Measurements from ENCODE around the gene EZH2. TPM values are rescaled to one million over a fixed set of nuclear protein-coding genes. Genes with fewer than 3 reads are reported as not detected.

The EZH2 gene
- total RNA-seq, 1 donor from 2014 or later = 0.99 TPM

- Histone ChIP-seq H3K27ac (replicated peaks) (no peak overlapping the region), H3K36me3 (no peaks in the 10 kb centered on the region), H3K27me3 (ENCODE audit: low read depth) (no peaks in the 10 kb centered on the region), H3K9me3 (replicated peaks) (peaks cover 15% of the 10 kb centered on the region), H3K4me1 (no peaks in the 10 kb centered on the region), H3K4me3 (no peak overlapping the region)
- no peak for DNase-seq
- no peak for TF ChIP-seq CTCF (IDR thresholded peaks at IDR 0.05; ENCODE audit: borderline replicate concordance)
- intact Hi-C loops (cut with micrococcal nuclease) = no loop called here
Observed at GRCh38 chr7:148868378-148868674, 15.8 kb downstream of the EZH2 start.

- DNase-seq = no peak
- no peak overlapping the region for H3K4me3 ChIP-seq
- no peak for TF ChIP-seq CTCF (IDR thresholded peaks at IDR 0.05; ENCODE audit: borderline replicate concordance)
- H3K36me3 ChIP-seq = no peaks in the 10 kb centered on the region
- peaks cover 15% of the 10 kb centered on the region for H3K9me3 ChIP-seq (replicated peaks)
- H3K27ac ChIP-seq (replicated peaks) = no peak overlapping the region
- H3K27me3 ChIP-seq (ENCODE audit: low read depth) = no peaks in the 10 kb centered on the region
- no peaks in the 10 kb centered on the region for H3K4me1 ChIP-seq
- intact Hi-C loops (cut with micrococcal nuclease) = no loop called here
Observed at GRCh38 chr7:148867596-148868377, 16.3 kb downstream of the EZH2 start.

GRCh38 chr7:148866362-148866761 is 17.7 kb downstream of the EZH2 start:
- H3K27ac ChIP-seq (replicated peaks) = no peak overlapping the region
- peaks cover 15% of the 10 kb centered on the region for H3K9me3 ChIP-seq (replicated peaks)
- DNase-seq = no peak
- no peaks in the 10 kb centered on the region for H3K36me3 ChIP-seq
- H3K27me3 ChIP-seq (ENCODE audit: low read depth) = no peaks in the 10 kb centered on the region
- TF ChIP-seq CTCF (IDR thresholded peaks at IDR 0.05; ENCODE audit: borderline replicate concordance) = no peak
- H3K4me3 ChIP-seq = no peak overlapping the region
- intact Hi-C loops (cut with micrococcal nuclease) = no loop called here
- H3K4me1 ChIP-seq = no peaks in the 10 kb centered on the region

GRCh38 chr7:148865283-148865682 is 18.8 kb downstream of the EZH2 start:
- no peak for TF ChIP-seq CTCF (IDR thresholded peaks at IDR 0.05; ENCODE audit: borderline replicate concordance)
- intact Hi-C loops (cut with micrococcal nuclease) = no loop called here
- no peaks in the 10 kb centered on the region for H3K36me3 ChIP-seq
- DNase-seq = no peak
- H3K9me3 ChIP-seq (replicated peaks) = peaks cover 15% of the 10 kb centered on the region
- no peak overlapping the region for H3K27ac ChIP-seq (replicated peaks)
- H3K4me3 ChIP-seq = no peak overlapping the region
- H3K4me1 ChIP-seq = no peaks in the 10 kb centered on the region
- H3K27me3 ChIP-seq (ENCODE audit: low read depth) = no peaks in the 10 kb centered on the region

GRCh38 chr7:148863324-148863723 is 20.8 kb downstream of the EZH2 start:
- Histone ChIP-seq H3K4me3 (no peak overlapping the region), H3K36me3 (no peaks in the 10 kb centered on the region), H3K4me1 (no peaks in the 10 kb centered on the region), H3K27ac (replicated peaks) (no peak overlapping the region), H3K9me3 (replicated peaks) (peaks cover 14% of the 10 kb centered on the region), H3K27me3 (ENCODE audit: low read depth) (no peaks in the 10 kb centered on the region)
- intact Hi-C loops (cut with micrococcal nuclease) = no loop called here
- TF ChIP-seq CTCF (IDR thresholded peaks at IDR 0.05; ENCODE audit: borderline replicate concordance) = no peak
- no peak for DNase-seq
